Measurements from ENCODE around the gene SIM2. TPM values are rescaled to one million over a fixed set of nuclear protein-coding genes. Genes with fewer than 3 reads are reported as not detected.

Gene SIM2
- total and polyA plus RNA-seq, 2 donors (not counting 1 experiment from before 2014, with no cell fraction given), result not detected

GRCh38 chr21:36664662-36664990, 34.3 kb upstream of the SIM2 start:
- Histone ChIP-seq H3K4me1 (ENCODE audit: control insufficient read depth in 2 of 2, insufficient read depth in 2 of 2, low read length in 2 of 2) (no peaks in the 10 kb centered on the region), H4K20me1 (ENCODE audit: control insufficient read depth, insufficient read depth, low read length, poor library complexity, severe bottlenecking) (no peaks in the 10 kb centered on the region), H3K36me3 (replicated peaks in 1 of 2; ENCODE audit: control extremely low read depth in 1 of 2, control insufficient read depth in 1 of 2, extremely low read depth in 1 of 2, insufficient read depth in 2 of 2, low read length in 1 of 2) (no peaks in the 10 kb centered on the region), H3K79me2 (ENCODE audit: control insufficient read depth, insufficient read depth, low read length) (no peaks in the 10 kb centered on the region), H3K4me2 (replicated peaks; ENCODE audit: low read depth, low read length, poor library complexity, severe bottlenecking) (no peak overlapping the region), H3K27me3 (replicated peaks in 1 of 4; ENCODE audit: control extremely low read depth in 1 of 4, control insufficient read depth in 3 of 4, insufficient read depth in 4 of 4, low read length in 3 of 4) (peaks cover 0 to 8% (median 0%) of the 10 kb centered on the region in 4 experiments), H3K27ac (ENCODE audit: low read length in 2 of 2) (no peak overlapping the region), H3K9ac (ENCODE audit: low read length) (no peak overlapping the region), H3K9me3 (ENCODE audit: control extremely low read depth in 1 of 3, control insufficient read depth in 2 of 3, insufficient read depth in 1 of 3, low read length in 2 of 3) (no peaks in the 10 kb centered on the region), H2AFZ (ENCODE audit: insufficient read depth, low read depth, low read length, poor library complexity, severe bottlenecking) (no peak overlapping the region), H3K4me3 (ENCODE audit: control extremely low read depth in 1 of 5, extremely low read depth in 1 of 5, insufficient read depth in 1 of 5, low read depth in 2 of 5, low read length in 4 of 5) (no peak overlapping the region)
- no peak overlapping the region for H3K4me3 Mint-ChIP-seq
- ChIA-PET CTCF (no interaction called here), POLR2A (no interaction called here)
- TF ChIP-seq EZH2 (IDR thresholded peaks at IDR 0.05; ENCODE audit: borderline replicate concordance, insufficient read depth, low read depth, low read length, poor library complexity, severe bottlenecking), result no peak
- TF ChIP-seq CTCF (IDR thresholded peaks at IDR 0.05), result no peak
- H3K27ac Mint-ChIP-seq, result no peak overlapping the region
- peaks cover 40% of the 10 kb centered on the region for H3K27me3 Mint-ChIP-seq
- WGBS (ENCODE audit: insufficient coverage), result 89% methylated on average over 7 of the region's 9 CpGs
- no peaks in the 10 kb centered on the region for H3K9me3 Mint-ChIP-seq (ENCODE audit: insufficient read depth)
- H3K4me1 Mint-ChIP-seq, result no peaks in the 10 kb centered on the region
- no peak for ATAC-seq (ENCODE audit: low read depth)
- intact Hi-C loops (cut with micrococcal nuclease), result no loop called here
- DNase-seq, result no peak

- peaks cover 0 to 4% (median 0%) of the 10 kb centered on the region in 4 experiments for H3K27me3 ChIP-seq (replicated peaks in 1 of 4; ENCODE audit: control extremely low read depth in 1 of 4, control insufficient read depth in 3 of 4, insufficient read depth in 4 of 4, low read length in 3 of 4)
- DNase-seq, result no peak
- ChIA-PET CTCF (no interaction called here), POLR2A (no interaction called here)
- intact Hi-C loops (cut with micrococcal nuclease), result no loop called here
- no peak overlapping the region for H3K27ac ChIP-seq (ENCODE audit: low read length in 2 of 2)
- H3K4me1 ChIP-seq (ENCODE audit: control insufficient read depth in 2 of 2, insufficient read depth in 2 of 2, low read length in 2 of 2), result no peaks in the 10 kb centered on the region
- no peak overlapping the region for H3K9ac ChIP-seq (ENCODE audit: low read length)
- no peaks in the 10 kb centered on the region for H3K9me3 ChIP-seq (ENCODE audit: control extremely low read depth in 1 of 3, control insufficient read depth in 2 of 3, insufficient read depth in 1 of 3, low read length in 2 of 3)
- no peak for ATAC-seq (ENCODE audit: low read depth)
- H3K4me3 ChIP-seq (ENCODE audit: control extremely low read depth in 1 of 5, extremely low read depth in 1 of 5, insufficient read depth in 1 of 5, low read depth in 2 of 5, low read length in 4 of 5), result no peak overlapping the region
- no peaks in the 10 kb centered on the region for H3K36me3 ChIP-seq (replicated peaks in 1 of 2; ENCODE audit: control extremely low read depth in 1 of 2, control insufficient read depth in 1 of 2, extremely low read depth in 1 of 2, insufficient read depth in 2 of 2, low read length in 1 of 2)
- H3K4me1 Mint-ChIP-seq, result no peaks in the 10 kb centered on the region
- no peaks in the 10 kb centered on the region for H3K9me3 Mint-ChIP-seq (ENCODE audit: insufficient read depth)
- TF ChIP-seq EZH2 (IDR thresholded peaks at IDR 0.05; ENCODE audit: borderline replicate concordance, insufficient read depth, low read depth, low read length, poor library complexity, severe bottlenecking), result no peak
- TF ChIP-seq CTCF (IDR thresholded peaks at IDR 0.05), result no peak
- H3K27ac Mint-ChIP-seq, result no peak overlapping the region
- H3K4me2 ChIP-seq (replicated peaks; ENCODE audit: low read depth, low read length, poor library complexity, severe bottlenecking), result no peak overlapping the region
- no peak overlapping the region for H2AFZ ChIP-seq (ENCODE audit: insufficient read depth, low read depth, low read length, poor library complexity, severe bottlenecking)
- peaks cover 31% of the 10 kb centered on the region for H3K27me3 Mint-ChIP-seq
- no peaks in the 10 kb centered on the region for H4K20me1 ChIP-seq (ENCODE audit: control insufficient read depth, insufficient read depth, low read length, poor library complexity, severe bottlenecking)
- no peak overlapping the region for H3K4me3 Mint-ChIP-seq
- 77% methylated on average over 6 of the region's 6 CpGs for WGBS (ENCODE audit: insufficient coverage)
- H3K79me2 ChIP-seq (ENCODE audit: control insufficient read depth, insufficient read depth, low read length), result no peaks in the 10 kb centered on the region
Measured at GRCh38 chr21:36665806-36666205, 33.1 kb upstream of the SIM2 start.

Data from B cell (primary cell).